ENCODE data around the gene PAQR5.

PAQR5 gene

GRCh38 chr15:69279636-69280035 is 19.1 kb upstream of the PAQR5 start:
- Histone ChIP-seq H3K36me3 (ENCODE audit: insufficient read depth, low read length) (no peaks in the 10 kb centered on the region), H3K4me1 (ENCODE audit: insufficient read depth, low read length) (no peaks in the 10 kb centered on the region), H3K9ac (ENCODE audit: low read depth, low read length) (no peak overlapping the region), H3K79me2 (ENCODE audit: insufficient read depth, low read length) (no peaks in the 10 kb centered on the region), H3K27me3 (ENCODE audit: insufficient read depth, low read length, poor library complexity) (peaks cover 2% of the 10 kb centered on the region), H3K4me3 (ENCODE audit: low read depth in 1 of 2, low read length in 2 of 2) (no peak overlapping the region), H3K9me3 (ENCODE audit: insufficient read depth, low read length, severe bottlenecking) (no peaks in the 10 kb centered on the region), H3K4me2 (ENCODE audit: insufficient read depth, low read length) (no peak overlapping the region), H4K20me1 (ENCODE audit: insufficient read depth, low read length) (no peaks in the 10 kb centered on the region), H3K27ac (ENCODE audit: low read length) (no peak overlapping the region), H2AFZ (ENCODE audit: low read depth, low read length) (no peak overlapping the region)
- no peak for DNase-seq
- no peak for ATAC-seq (ENCODE audit: insufficient read depth, low read depth)
- no peak for TF ChIP-seq EZH2 (IDR thresholded peaks at IDR 0.05; ENCODE audit: borderline replicate concordance, low read depth, low read length, severe bottlenecking)
- TF ChIP-seq, protein P1, sequence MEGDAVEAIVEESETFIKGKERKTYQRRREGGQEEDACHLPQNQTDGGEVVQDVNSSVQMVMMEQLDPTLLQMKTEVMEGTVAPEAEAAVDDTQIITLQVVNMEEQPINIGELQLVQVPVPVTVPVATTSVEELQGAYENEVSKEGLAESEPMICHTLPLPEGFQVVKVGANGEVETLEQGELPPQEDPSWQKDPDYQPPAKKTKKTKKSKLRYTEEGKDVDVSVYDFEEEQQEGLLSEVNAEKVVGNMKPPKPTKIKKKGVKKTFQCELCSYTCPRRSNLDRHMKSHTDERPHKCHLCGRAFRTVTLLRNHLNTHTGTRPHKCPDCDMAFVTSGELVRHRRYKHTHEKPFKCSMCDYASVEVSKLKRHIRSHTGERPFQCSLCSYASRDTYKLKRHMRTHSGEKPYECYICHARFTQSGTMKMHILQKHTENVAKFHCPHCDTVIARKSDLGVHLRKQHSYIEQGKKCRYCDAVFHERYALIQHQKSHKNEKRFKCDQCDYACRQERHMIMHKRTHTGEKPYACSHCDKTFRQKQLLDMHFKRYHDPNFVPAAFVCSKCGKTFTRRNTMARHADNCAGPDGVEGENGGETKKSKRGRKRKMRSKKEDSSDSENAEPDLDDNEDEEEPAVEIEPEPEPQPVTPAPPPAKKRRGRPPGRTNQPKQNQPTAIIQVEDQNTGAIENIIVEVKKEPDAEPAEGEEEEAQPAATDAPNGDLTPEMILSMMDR (IDR thresholded peaks at IDR 0.05; ENCODE audit: borderline replicate concordance, extremely low read depth, low read length, poor library complexity, severe bottlenecking) = no peak

- no peaks in the 10 kb centered on the region for H3K36me3 ChIP-seq (ENCODE audit: insufficient read depth, low read length)
- H3K27me3 ChIP-seq (ENCODE audit: insufficient read depth, low read length, poor library complexity) = peaks cover under 1% of the 10 kb centered on the region
- H3K9me3 ChIP-seq (ENCODE audit: insufficient read depth, low read length, severe bottlenecking) = no peaks in the 10 kb centered on the region
- no peak for TF ChIP-seq EZH2 (IDR thresholded peaks at IDR 0.05; ENCODE audit: borderline replicate concordance, low read depth, low read length, severe bottlenecking)
- TF ChIP-seq, protein P1 (IDR thresholded peaks at IDR 0.05; ENCODE audit: borderline replicate concordance, extremely low read depth, low read length, poor library complexity, severe bottlenecking) = no peak
- H3K27ac ChIP-seq (ENCODE audit: low read length) = no peak overlapping the region
- no peak overlapping the region for H3K4me2 ChIP-seq (ENCODE audit: insufficient read depth, low read length)
- no peak overlapping the region for H3K9ac ChIP-seq (ENCODE audit: low read depth, low read length)
- no peaks in the 10 kb centered on the region for H4K20me1 ChIP-seq (ENCODE audit: insufficient read depth, low read length)
- no peak overlapping the region for H3K4me3 ChIP-seq (ENCODE audit: low read depth in 1 of 2, low read length in 2 of 2)
- no peak overlapping the region for H2AFZ ChIP-seq (ENCODE audit: low read depth, low read length)
- no peaks in the 10 kb centered on the region for H3K4me1 ChIP-seq (ENCODE audit: insufficient read depth, low read length)
- no peak for DNase-seq
- H3K79me2 ChIP-seq (ENCODE audit: insufficient read depth, low read length) = no peaks in the 10 kb centered on the region
- ATAC-seq (ENCODE audit: insufficient read depth, low read depth) = no peak
Observed at GRCh38 chr15:69280783-69281182, 17.9 kb upstream of the PAQR5 start.

GRCh38 chr15:69282104-69282743 is 16.5 kb upstream of the PAQR5 start:
- no peaks in the 10 kb centered on the region for H3K9me3 ChIP-seq (ENCODE audit: insufficient read depth, low read length, severe bottlenecking)
- no peak overlapping the region for H3K9ac ChIP-seq (ENCODE audit: low read depth, low read length)
- no peak overlapping the region for H2AFZ ChIP-seq (ENCODE audit: low read depth, low read length)
- H3K27ac ChIP-seq (ENCODE audit: low read length) = no peak overlapping the region
- H3K4me2 ChIP-seq (ENCODE audit: insufficient read depth, low read length) = no peak overlapping the region
- H3K27me3 ChIP-seq (ENCODE audit: insufficient read depth, low read length, poor library complexity) = no peaks in the 10 kb centered on the region
- no peak overlapping the region for H3K4me3 ChIP-seq (ENCODE audit: low read depth in 1 of 2, low read length in 2 of 2)
- H3K36me3 ChIP-seq (ENCODE audit: insufficient read depth, low read length) = no peaks in the 10 kb centered on the region
- no peaks in the 10 kb centered on the region for H3K4me1 ChIP-seq (ENCODE audit: insufficient read depth, low read length)
- TF ChIP-seq, protein P1 (IDR thresholded peaks at IDR 0.05; ENCODE audit: borderline replicate concordance, extremely low read depth, low read length, poor library complexity, severe bottlenecking) = no peak
- TF ChIP-seq EZH2 (IDR thresholded peaks at IDR 0.05; ENCODE audit: borderline replicate concordance, low read depth, low read length, severe bottlenecking) = no peak
- DNase-seq (no peak), ATAC-seq (ENCODE audit: insufficient read depth, low read depth) (no peak)
- no peaks in the 10 kb centered on the region for H4K20me1 ChIP-seq (ENCODE audit: insufficient read depth, low read length)
- H3K79me2 ChIP-seq (ENCODE audit: insufficient read depth, low read length) = no peaks in the 10 kb centered on the region

Measured in DND-41 (cell line).